ENCODE measurements around the gene SNTB2.
A peak's percentile ranks its signal among the peaks of the same experiment; 100 is the strongest.
"Not testable (repeated sequence)": the region's sequence is repeated elsewhere in the genome, so short reads cannot be mapped to it uniquely, and the experiment has no call there.

Gene SNTB2

GRCh38 chr16:69186642-69187445, at the start of gene SNTB2:
Gene SNTB2 (plus strand): TSS chr16:69187164. CDS start chr16:69187167, 3 bp downstream.
- no peak within 1 kb of the TSS; the same call in 1 of the 2 replicates for H3K27ac ChIP-seq
- H3K36me3 ChIP-seq (ENCODE audit: insufficient read depth, low read length), result peaks cover 4% of the 10 kb centered on the region; the same call in 1 of the 2 replicates
- H3K4me3 ChIP-seq, result peak within 1 kb of the TSS; percentile 87
- H3K9me3 ChIP-seq (ENCODE audit: low read depth, low read length), result no peaks in the 10 kb centered on the region
- H3K9ac ChIP-seq (ENCODE audit: insufficient read length), result peak within 1 kb of the TSS; percentile 79
- DNase-seq (ENCODE audit: low read depth, low spot score), result no peak
- no peak for TF ChIP-seq FOXP2 (optimal IDR thresholded peaks at IDR 0.05; ENCODE audit: control extremely low read depth, extremely low read length, insufficient read depth)
- TF ChIP-seq POLR2AphosphoS5 (IDR thresholded peaks at IDR 0.05; ENCODE audit: borderline replicate concordance, low read depth, low read length), result peak; percentile 77; the same call in 1 of the 2 replicates

- TF ChIP-seq FOXP2 (optimal IDR thresholded peaks at IDR 0.05; ENCODE audit: control extremely low read depth, extremely low read length, insufficient read depth) (no peak), POLR2AphosphoS5 (IDR thresholded peaks at IDR 0.05; ENCODE audit: borderline replicate concordance, low read depth, low read length) (no peak), EZH2 (IDR thresholded peaks at IDR 0.05) (no peak)
- H3K36me3 ChIP-seq (ENCODE audit: insufficient read depth, low read length), result peaks cover 51% of the 10 kb centered on the region
- H3K9ac ChIP-seq (ENCODE audit: insufficient read length), result no peak overlapping the region
- H3K9me3 ChIP-seq (ENCODE audit: low read depth, low read length), result no peaks in the 10 kb centered on the region
- H3K4me3 ChIP-seq, result no peak overlapping the region
- H3K27ac ChIP-seq, result no peak overlapping the region
- DNase-seq (ENCODE audit: low read depth, low spot score), result no peak
Measured at GRCh38 chr16:69138608-69139007, 48.4 kb upstream of the SNTB2 start.

GRCh38 chr16:69139464-69139863, 47.5 kb upstream of the SNTB2 start:
- not testable (repeated sequence) for H3K9me3 ChIP-seq (ENCODE audit: low read depth, low read length); H3K9ac ChIP-seq (ENCODE audit: insufficient read length); DNase-seq (ENCODE audit: low read depth, low spot score); H3K4me3 ChIP-seq; H3K27ac ChIP-seq
- peaks cover 54% of the 10 kb centered on the region for H3K36me3 ChIP-seq (ENCODE audit: insufficient read depth, low read length)

GRCh38 chr16:69141014-69141413, 46.0 kb upstream of the SNTB2 start:
- Histone ChIP-seq H3K9me3 (ENCODE audit: low read depth, low read length) (no peaks in the 10 kb centered on the region), H3K4me3 (no peak overlapping the region), H3K36me3 (ENCODE audit: insufficient read depth, low read length) (peaks cover 56% of the 10 kb centered on the region), H3K27ac (no peak overlapping the region), H3K9ac (ENCODE audit: insufficient read length) (no peak overlapping the region)
- TF ChIP-seq FOXP2 (optimal IDR thresholded peaks at IDR 0.05; ENCODE audit: control extremely low read depth, extremely low read length, insufficient read depth), result no peak
- no peak for TF ChIP-seq POLR2AphosphoS5 (IDR thresholded peaks at IDR 0.05; ENCODE audit: borderline replicate concordance, low read depth, low read length)
- no peak for TF ChIP-seq EZH2 (IDR thresholded peaks at IDR 0.05)
- no peak for DNase-seq (ENCODE audit: low read depth, low spot score)

- no peak for TF ChIP-seq FOXP2 (optimal IDR thresholded peaks at IDR 0.05; ENCODE audit: control extremely low read depth, extremely low read length, insufficient read depth)
- TF ChIP-seq POLR2AphosphoS5 (IDR thresholded peaks at IDR 0.05; ENCODE audit: borderline replicate concordance, low read depth, low read length), result no peak
- no peak for TF ChIP-seq EZH2 (IDR thresholded peaks at IDR 0.05)
- Histone ChIP-seq H3K27ac (no peak overlapping the region), H3K36me3 (ENCODE audit: insufficient read depth, low read length) (peaks cover 55% of the 10 kb centered on the region)
Measured at GRCh38 chr16:69141936-69142335, 45.0 kb upstream of the SNTB2 start.

GRCh38 chr16:69143116-69143515, 43.8 kb upstream of the SNTB2 start:
- no peak for TF ChIP-seq FOXP2 (optimal IDR thresholded peaks at IDR 0.05; ENCODE audit: control extremely low read depth, extremely low read length, insufficient read depth)
- no peak for TF ChIP-seq POLR2AphosphoS5 (IDR thresholded peaks at IDR 0.05; ENCODE audit: borderline replicate concordance, low read depth, low read length)
- TF ChIP-seq EZH2 (IDR thresholded peaks at IDR 0.05), result no peak
- Histone ChIP-seq H3K9me3 (ENCODE audit: low read depth, low read length) (no peaks in the 10 kb centered on the region), H3K27ac (no peak overlapping the region), H3K9ac (ENCODE audit: insufficient read length) (no peak overlapping the region), H3K4me3 (no peak overlapping the region), H3K36me3 (ENCODE audit: insufficient read depth, low read length) (peaks cover 45% of the 10 kb centered on the region)
- no peak for DNase-seq (ENCODE audit: low read depth, low spot score)

More at GRCh38 chr16:69141936-69142335, 45.0 kb upstream of the SNTB2 start:
- DNase-seq (ENCODE audit: low read depth, low spot score), result no peak
- Histone ChIP-seq H3K4me3 (no peak overlapping the region), H3K9me3 (ENCODE audit: low read depth, low read length) (no peaks in the 10 kb centered on the region), H3K9ac (ENCODE audit: insufficient read length) (no peak overlapping the region)

GRCh38 chr16:69145658-69146057, 41.3 kb upstream of the SNTB2 start:
- no peak for DNase-seq (ENCODE audit: low read depth, low spot score)
- Histone ChIP-seq H3K4me3 (no peak overlapping the region), H3K36me3 (ENCODE audit: insufficient read depth, low read length) (peaks cover 37% of the 10 kb centered on the region), H3K9ac (ENCODE audit: insufficient read length) (no peak overlapping the region), H3K9me3 (ENCODE audit: low read depth, low read length) (no peaks in the 10 kb centered on the region), H3K27ac (no peak overlapping the region)
- TF ChIP-seq FOXP2 (optimal IDR thresholded peaks at IDR 0.05; ENCODE audit: control extremely low read depth, extremely low read length, insufficient read depth), result no peak
- no peak for TF ChIP-seq EZH2 (IDR thresholded peaks at IDR 0.05)
- TF ChIP-seq POLR2AphosphoS5 (IDR thresholded peaks at IDR 0.05; ENCODE audit: borderline replicate concordance, low read depth, low read length), result no peak

- not testable (repeated sequence) for H3K4me3 ChIP-seq; H3K9me3 ChIP-seq (ENCODE audit: low read depth, low read length); DNase-seq (ENCODE audit: low read depth, low spot score); H3K9ac ChIP-seq (ENCODE audit: insufficient read length); H3K27ac ChIP-seq
- peaks cover 32% of the 10 kb centered on the region for H3K36me3 ChIP-seq (ENCODE audit: insufficient read depth, low read length)
Measured at GRCh38 chr16:69149621-69150020, 37.3 kb upstream of the SNTB2 start.
